HG03066 (cell line): Measurements from ENCODE around the gene MUC20.

Experiments
- ATAC-seq: cut with Tn5 transposase; IDR thresholded peaks from one replicate; pipeline ENCODE4 v1.9.1; 2021; ENCODE audit warnings: low read depth; ENCODE audit not compliant: unreplicated experiment

Gene MUC20

DNA sequence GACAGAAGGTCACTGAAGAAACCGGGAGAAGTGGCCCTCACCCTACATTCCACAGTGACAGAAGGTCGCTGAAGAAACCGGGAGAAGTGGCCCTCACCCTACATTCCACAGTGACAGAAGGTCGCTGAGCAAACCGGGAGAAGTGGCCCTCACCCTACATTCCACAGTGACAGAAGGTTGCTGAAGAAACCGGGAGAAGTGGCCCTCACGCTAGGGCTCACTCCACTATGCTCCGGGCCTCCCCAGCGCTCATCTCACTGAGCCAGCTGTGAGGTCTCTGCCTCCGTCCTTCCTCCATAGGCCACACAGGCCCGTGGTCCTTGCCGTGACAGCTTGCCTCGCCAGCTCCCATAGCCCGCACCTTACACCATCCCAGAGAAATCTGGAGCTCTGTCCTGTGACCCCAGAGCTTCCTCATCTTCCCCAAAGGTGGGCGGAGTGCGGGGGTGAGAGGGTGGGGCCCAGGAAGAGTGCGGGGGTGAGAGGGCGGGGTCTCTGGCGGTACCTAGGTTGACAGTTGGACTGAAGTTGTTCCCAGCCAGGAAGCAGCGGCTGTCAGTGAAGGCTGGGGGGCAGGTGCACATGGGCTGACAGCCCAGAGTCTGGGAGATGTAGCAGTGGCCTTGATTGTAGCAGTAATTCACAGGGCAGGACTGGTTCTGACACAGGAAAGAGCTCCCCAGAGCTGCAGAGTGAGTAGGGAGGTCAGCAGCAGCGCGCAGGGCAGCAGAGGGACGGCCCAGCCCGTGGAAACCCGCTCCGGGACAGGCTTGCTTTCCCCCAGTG lies 32.0 kb downstream of the MUC20 start:
- ATAC-seq: no peak

DNA sequence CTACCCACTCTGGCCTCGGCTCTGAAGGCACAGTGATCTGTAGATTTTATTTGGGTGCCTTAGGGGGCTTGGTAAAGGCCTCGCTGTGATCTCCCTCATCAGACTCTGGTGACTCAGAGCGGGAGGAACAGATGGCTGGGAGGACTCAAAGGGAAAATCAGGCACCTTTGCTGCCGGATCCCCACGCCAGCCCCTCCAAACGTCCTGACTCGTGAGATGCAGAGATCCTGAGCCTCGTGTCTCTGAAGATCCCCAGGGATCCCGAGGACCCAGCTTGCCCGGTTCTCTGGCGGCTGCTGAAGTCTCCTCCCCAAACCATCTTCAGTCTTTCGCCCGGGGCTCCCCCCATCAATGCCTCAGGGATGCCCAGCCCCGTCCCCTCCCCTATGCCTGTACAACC lies 32.8 kb downstream of the MUC20 start:
- no peak for ATAC-seq

DNA sequence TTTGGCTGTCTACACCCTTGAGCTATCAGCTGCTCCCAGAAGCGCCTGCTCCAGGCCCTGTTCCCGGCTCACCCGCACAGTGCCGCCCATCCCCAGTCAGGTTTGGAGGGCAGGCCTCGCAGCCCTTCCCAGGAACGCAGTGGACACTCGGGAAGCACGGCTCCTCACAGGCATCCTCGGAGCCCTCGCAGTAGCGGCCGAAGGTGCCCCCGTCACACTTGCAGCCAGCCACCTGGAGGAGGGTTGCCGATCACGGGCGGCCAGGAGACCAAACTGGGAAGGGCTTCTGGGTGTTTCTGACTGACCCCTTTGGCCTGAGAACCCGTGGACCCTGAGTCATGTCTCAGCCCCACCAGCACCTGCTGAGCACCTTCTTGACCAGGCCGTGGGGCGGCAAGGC lies 33.4 kb downstream of the MUC20 start:
- no peak for ATAC-seq

DNA sequence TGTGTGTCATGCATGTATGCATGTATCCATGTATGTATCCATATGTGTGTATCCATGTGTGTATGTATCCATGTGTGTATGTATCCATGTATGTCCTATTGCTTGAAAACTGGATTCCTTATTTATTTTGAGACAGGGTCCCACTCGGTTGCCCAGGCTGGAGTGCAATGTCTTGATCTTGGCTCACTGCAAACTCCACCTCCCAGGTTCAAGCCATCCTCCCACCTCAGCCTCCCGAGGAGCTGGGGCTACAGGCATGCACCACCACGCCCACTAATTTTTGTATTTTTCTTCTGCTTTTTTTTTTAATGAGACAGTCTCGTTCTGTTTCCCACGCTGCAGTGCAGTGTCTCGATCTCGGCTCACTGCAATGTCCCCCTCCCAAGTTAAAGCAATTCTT lies 34.1 kb downstream of the MUC20 start:
- no peak for ATAC-seq

DNA sequence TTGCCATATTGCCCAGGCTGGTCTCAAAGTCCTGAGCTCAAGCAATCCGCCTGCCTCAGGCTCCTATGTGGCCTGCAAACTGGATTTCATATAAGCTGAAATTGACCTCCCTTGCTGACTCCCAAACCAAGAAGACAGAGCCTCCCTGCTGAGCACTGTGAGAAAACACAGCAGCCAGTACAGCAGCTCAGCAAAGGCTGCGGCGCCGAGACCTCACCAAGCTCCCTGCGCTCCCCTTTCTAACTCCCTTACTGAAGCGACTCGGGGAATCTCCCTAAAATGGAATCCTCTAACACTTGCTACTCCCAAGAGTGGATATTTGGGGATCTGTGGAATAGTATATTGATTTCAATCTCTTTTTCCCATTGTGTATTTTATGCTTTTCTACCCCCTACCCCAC lies 34.6 kb downstream of the MUC20 start:
- no peak for ATAC-seq

DNA sequence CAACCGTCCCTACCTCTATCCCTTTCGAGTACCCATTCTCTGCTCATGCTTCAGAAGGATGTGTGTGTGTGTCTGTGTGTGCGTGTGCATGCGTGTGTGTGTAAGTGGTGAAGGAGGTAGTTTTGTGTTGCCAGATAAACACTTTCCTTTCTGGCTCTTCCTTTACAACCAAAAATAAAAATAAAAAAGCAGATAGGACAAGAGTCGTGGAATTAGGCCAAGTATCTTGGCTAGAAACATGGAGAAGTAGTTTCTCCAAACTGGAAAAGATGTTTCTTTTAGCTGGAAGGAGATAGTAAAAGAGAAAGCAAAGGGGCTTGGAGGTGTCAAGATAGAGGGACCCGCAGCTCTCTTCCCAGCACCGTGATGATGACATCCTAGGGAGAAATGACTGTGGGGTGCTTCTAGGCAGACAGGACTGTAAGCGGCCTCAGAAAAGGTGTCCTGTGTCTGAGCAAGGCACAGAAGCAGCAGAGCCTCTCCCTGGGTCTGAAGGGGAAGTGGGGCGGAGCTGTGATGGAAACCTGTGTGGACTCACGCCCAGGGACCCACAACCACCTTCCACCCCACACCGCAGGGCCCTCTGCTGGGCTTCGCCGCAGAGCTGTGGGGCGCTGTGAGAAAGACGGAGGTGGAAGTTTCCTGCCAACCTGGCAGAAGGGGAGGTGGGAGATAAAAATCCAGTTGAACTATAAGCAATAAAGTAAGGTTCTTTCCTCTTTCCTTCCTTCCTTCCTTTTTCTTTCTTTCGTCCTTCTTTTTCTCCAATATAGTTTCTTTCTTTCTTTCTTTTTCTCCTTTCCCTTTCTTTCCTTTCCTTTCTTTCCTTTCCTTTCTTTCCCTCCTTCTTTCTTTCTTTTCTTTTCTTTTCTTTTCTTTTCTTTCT lies 35.3 kb downstream of the MUC20 start:
- ATAC-seq: no peak

DNA sequence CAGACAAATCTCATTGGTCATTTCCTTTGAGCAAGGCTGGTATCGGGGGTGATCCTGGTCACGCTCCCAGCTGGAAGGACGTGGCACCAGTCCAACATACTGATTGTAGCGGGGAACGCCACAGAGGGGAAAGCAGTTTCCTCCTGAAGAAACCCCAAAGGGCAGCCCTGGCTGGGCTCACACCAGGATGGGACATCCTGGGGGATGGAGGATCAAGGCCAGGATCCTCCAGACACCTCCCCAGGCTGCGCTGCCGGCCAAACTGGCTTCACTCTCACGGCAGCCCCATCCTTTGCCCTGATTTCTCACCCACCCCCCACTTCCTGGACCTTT lies 36.6 kb downstream of the MUC20 start:
- no peak for ATAC-seq

DNA sequence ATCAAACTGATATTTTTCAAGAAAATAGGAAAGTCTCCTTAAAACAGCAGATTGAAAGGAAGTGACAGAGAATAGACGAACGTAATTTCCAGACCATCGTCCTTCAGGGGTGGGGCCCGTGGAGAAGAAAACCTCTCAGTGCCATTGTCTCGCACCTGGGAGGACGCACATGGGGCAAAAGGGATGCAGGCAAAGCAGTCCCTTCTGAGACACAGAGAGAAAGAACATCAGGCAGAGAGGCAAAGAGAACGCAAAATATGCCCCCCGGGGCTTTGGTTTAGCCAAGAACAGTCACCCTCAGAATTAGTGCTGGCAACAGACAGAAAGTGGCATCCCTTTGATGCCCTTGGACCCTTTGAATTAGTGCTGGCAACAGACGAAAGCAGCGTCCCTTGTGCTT lies 37.0 kb downstream of the MUC20 start:
- no peak for ATAC-seq

DNA sequence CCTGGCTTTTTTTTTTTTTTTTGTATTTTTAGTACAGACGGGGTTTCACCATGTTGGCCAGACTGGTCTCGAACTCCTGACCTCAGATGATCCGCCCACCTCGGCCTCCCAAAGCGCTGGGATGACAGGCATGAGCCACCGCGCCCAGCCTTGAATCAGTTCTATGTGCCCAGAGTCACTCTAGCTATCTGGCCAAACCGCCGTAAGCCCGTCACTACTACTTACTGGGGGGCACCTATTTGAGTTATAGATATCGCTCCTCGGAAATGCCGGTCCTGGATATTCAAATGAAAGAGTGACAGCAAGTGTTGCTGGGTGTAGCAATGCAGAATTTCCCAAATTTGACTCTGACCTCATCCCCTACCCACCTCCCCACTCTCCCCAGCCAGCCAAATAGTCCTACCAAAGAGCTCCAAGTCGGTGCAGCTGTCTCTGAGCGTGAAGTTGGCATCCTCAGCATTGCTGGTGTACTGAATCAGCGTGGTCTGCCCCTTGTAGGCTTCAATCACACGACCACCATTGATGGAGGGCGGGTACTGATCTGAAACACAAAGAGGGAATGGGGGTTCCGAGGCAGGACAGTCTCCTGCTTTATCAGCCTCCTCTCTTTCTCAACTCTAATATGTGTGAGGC lies 38.1 kb downstream of the MUC20 start:
- ATAC-seq: no peak

DNA sequence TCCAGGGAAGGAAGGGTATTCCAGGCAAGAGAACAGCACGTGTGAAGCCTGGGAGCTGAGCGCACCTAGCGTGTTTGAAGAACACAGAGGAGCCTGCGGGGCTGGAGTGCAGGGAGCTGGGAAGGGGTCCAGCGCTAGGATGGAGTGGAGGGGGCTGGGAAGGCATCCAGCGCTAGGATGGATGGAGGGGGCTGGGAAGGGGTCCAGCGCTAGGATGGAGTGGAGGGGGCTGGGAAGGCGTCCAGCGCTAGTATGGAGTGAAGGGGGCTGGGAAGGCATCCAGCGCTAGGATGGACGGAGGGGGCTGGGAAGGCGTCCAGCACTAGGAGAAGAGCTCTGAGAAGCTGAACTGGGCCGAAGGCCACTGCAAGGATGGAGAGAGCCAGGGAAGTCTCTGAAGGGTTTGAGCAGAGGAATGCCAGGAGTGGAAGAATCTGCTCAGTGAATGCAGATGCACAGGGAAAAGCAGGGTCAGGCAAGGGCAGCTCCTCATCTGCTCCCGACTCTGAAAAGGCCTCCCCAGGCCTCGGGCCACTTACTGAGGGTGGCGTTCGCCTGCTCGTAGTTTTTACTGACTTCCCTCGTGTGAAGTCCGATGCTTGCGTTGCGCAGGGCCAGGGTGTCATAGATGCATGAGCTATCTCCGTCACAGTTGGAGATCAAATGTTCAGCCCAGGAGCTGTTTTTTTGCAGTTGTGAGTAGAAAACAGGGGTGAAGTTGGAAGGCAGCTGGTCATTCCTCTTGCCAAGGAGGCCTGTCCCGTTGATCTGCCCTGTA lies 39.8 kb downstream of the MUC20 start:
- ATAC-seq: no peak

DNA sequence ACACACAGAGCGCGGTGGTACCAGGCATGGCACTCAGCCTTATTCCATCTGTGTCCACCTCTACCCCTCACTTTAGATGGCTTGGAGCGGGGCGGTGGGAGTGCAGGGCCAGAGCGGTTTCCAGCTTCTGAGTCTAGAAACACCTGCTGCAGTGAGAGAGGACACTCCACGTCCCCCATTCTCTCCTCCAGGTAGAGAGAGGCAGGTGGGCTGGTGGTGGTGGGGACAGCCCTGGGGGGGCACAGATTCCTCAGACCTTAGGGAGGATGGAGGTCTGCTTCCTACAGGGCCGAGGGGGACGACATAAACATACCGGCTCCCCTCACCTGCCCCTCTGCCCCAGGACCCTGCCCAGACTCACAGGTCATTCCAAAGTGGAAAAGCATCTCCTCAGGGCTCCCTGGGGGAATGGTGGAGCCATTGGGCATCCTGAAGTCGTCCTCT lies 40.4 kb downstream of the MUC20 start:
- no peak for ATAC-seq

DNA sequence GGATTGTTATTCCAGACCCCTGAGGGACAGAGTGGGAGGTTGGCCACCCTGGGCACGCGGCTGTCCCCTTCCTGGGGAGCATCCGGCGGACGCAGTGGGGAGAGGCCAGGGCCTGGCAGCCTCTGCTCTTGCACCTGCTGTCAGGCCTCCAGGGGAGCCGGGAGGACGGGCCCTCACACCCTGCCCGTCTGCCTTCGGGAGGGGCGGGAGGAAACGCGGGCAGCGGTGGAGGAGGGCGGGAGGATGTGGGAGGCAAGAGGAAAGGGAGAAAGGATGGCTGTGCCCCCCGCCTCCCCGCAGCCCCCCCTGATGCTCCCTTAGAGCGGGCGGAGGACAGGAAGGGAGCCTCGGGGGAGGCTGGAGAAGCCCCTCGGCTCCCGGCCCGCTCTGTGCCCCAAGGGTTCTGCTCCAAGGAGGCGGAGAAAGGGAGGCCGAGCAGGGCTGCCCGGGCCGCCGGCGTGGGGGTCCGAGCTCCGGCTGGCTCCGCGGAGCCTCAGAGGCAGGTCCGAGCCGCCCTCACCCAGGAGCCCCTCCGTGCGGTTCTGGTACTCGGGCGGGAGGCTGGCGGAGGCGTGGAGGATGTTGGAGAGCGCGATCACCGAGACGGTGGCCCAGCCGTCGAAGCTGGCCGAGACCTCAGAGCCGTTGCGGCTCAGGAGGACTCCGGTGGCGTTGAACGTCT lies 40.9 kb downstream of the MUC20 start:
- no peak for ATAC-seq

DNA sequence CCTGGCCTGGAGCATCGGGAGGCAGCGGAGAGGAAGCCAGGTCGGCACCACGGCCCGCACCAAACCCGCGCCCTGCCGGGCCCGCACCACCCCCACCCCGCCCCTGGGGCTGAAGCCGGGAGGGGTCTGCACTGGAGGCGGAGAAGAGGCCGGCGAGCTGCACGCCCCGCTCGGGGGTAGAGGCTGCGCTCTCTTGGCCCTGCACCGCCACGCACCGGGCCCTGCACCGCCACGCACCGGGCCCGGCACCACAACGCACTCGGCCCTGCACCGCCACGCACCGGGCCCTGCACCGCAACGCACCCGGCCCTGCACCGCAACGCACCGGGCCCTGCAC lies 41.4 kb downstream of the MUC20 start:
- ATAC-seq: no peak

DNA sequence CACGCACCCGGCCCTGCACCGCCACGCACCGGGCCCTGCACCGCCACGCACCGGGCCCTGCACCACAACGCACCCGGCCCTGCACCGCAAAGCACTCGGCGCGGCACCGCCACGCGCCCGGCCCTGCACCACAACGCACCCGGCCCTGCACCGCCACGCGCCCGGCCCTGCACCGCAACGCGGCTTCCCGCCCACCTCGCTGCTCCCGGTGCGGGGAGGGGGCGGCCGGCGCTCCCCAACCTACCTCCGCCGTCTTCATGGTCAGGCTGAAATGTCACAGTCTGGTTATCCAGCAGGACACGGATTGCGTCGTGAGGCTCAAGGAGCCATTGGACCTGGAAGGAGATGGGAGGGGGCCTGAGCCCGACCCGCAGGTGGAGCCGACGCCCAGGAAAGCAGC lies 41.8 kb downstream of the MUC20 start:
- ATAC-seq: no peak

DNA sequence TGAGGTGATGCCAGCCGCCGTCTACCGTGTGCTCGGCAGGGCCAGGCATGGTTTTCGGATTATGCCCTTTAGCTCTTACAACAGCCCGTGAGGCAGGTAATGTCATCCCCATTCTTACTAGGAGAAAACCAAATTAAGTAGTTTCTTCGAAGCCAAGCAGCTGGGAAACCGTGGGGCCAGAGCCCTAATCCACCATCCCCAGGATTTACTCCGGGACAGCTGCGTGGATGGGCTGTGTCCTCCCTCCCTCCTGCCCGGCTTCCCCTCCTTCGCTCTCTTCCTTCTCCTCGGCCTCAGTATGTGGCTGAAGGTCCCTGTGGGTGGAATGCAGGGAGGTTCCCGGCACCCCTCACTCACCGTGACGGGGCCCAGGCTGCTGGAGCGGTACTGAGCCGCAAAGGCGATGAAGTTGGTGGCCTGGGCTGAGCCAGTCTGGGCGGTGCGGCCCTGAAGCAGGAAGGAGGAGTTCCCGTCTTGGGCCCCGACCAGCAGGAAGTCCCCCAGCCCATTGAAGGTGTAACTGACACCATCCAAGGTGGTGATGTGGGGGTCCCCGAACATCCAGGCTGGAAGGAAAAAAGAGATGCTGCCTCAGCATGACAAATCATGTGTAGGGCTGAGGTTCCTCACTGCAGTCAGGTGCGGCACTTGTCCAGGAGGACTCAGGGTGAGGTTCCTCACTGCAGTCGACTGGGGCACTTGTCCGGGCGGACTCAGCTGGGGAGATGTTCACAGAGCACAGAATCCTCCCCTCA lies 42.5 kb downstream of the MUC20 start:
- ATAC-seq: no peak

DNA sequence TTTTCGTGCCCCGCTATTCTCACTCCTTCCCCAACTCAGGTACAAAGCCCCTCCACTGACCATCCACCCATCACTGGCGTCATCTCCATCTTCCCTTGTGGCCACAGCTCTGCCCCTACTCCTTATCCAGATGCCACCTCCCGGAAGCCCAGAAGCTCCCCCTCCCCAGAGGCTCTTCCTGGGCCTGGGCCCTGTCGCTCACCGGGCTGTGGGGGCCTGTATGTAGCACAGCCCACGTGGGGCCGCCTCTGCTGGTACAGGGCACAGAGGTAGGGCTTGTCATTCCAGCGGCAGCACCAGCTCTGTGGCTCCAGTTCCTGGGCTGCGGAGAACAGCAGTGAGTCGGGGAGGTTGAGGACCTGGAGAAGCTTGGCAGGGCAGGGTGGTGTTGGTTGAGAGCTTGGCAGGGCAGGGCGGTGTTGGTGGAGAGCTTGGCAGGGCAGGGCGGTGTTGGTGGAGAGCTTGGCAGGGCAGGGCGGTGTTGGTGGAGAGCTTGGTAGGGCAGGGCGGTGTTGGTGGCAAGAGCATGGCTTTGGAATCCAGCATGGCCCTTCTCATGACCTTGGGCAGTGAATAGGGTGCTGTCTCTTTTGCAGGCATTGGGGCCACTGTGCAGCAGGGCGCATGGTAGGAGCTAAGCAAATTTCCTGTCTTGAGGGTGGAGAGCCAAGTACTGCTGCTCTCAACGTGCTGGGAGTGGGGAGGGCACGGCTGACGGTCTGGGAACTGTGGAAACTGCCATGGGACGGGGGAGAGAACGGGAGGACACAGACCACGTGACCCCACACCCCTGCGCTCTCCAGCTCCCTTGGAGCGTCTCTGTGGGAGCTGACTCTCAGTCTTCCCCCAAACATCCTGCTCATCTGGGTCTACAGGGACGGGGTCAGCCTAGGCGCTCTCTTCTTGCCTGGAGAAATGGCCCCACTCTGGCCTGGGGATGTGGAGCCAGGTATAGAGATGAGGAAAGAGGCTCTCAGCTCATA lies 43.4 kb downstream of the MUC20 start:
- ATAC-seq: no peak

DNA sequence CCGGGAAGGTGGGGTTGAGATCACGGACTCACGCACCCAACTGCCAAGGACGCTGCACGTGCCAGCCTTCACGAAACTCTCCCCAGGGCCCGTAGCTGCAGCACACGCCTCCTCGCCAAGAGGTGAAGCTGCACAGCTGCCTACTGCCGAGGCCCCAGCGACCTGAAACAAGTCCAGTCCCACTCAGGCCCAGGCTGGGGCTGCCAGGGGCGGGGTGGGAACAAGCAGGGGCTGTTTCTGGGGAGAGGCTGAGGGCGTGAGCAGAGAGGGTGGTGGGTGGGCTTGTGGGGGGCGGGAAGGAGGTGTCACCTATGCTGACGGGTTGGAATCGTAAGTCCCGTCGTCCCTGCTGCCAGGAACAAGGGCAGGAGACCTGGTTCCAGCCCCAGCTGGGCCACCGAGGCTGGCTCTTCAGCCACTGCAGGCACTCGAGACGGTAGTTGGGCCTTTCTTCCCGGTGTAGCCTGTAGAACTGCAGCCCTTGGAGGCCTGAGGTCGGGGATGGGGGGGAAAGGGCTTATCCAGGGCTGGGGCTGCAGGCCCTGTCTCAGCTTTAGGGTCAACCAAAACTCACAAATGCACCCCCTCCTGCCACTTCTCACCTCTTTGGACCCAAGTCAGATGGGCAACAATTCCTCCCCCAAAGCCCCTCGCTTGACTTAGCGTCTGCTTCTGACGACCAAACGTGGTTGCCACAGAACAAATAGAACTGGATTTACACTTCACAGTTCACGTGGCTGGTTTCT lies 44.4 kb downstream of the MUC20 start:
- ATAC-seq: no peak

DNA sequence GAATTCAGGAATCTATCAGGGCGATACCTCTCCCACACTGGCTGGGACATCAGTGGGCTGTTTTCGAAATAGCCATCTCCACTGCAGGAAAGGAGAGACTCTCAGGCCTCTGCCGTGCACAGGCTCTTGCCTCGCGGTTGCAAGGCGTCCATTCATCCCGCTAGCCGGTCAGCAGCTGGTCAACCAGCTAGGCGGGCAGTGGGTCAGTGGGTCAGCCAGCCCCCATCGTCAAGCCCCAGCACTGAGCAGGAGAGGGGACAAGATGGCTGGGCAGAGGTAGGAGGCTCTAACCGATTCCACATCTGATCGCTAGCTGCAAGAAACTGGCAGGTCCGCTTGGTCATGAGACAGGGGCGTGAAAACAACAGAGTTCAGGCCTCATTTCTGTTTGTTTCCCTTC lies 45.9 kb downstream of the MUC20 start:
- ATAC-seq: no peak
